ENCODE data around the gene DPP3.

Gene DPP3, protein sequence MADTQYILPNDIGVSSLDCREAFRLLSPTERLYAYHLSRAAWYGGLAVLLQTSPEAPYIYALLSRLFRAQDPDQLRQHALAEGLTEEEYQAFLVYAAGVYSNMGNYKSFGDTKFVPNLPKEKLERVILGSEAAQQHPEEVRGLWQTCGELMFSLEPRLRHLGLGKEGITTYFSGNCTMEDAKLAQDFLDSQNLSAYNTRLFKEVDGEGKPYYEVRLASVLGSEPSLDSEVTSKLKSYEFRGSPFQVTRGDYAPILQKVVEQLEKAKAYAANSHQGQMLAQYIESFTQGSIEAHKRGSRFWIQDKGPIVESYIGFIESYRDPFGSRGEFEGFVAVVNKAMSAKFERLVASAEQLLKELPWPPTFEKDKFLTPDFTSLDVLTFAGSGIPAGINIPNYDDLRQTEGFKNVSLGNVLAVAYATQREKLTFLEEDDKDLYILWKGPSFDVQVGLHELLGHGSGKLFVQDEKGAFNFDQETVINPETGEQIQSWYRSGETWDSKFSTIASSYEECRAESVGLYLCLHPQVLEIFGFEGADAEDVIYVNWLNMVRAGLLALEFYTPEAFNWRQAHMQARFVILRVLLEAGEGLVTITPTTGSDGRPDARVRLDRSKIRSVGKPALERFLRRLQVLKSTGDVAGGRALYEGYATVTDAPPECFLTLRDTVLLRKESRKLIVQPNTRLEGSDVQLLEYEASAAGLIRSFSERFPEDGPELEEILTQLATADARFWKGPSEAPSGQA

DNA sequence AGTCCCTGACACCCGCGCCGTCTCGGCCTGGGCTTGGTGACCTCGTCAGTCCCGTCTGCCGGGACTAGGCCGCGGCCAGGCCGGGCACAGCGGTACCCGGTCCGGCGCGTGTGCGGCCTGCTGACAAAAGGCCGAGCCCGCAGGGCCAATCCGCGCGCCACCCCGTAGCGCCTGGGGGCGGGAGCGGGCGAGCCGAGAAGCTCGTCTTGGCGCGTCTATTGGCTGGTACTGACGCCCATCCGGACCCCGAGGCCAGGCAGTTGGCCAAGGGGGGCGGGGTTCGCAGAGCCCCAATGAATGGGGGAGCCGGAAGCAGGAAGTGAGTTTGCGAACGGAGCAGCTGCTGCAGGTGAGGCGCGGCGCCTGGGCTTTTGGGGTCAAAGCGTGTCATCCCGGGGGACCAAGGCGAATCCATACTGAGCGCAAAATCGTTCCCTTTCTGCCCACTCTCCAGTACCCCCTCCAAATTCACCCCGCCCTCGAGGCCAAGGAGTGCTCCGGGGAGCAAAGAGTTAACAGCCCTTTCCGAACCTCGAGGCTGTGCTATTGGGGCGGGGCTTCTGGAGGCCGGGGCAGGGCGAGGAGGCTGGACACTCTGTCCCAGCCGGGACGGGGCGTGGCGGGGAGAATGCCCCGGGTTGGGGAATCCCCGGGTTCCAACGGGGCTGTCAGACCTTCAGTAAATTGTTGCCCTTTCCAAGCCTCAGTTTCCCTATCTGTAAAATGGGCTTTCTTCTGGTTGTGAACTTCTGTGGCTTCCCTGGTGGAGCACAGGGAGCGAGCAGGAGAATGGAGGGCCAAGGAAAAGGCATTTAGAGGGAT, at the start of gene DPP3:
Gene DPP3 (plus strand): TSS at position 318 of the 822 bp plus-strand sequence. CDS start 1,767 bp downstream, outside the sequence.
- peak; percentile 64 for TF ChIP-seq TAF1 (IDR thresholded peaks at IDR 0.05; ENCODE audit: low read depth)
- TF ChIP-seq ZBTB7A (IDR thresholded peaks at IDR 0.05; ENCODE audit: low read depth), result no peak
- no peak for TF ChIP-seq CEBPB (IDR thresholded peaks at IDR 0.05)
- TF ChIP-seq EGR1 (IDR thresholded peaks at IDR 0.05), result no peak
- TF ChIP-seq EP300 (IDR thresholded peaks at IDR 0.05; ENCODE audit: borderline replicate concordance), result no peak
- TF ChIP-seq TCF12 (IDR thresholded peaks at IDR 0.05; ENCODE audit: low read depth), result peak; percentile 39
- TF ChIP-seq, protein P1, sequence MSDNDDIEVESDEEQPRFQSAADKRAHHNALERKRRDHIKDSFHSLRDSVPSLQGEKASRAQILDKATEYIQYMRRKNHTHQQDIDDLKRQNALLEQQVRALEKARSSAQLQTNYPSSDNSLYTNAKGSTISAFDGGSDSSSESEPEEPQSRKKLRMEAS (IDR thresholded peaks at IDR 0.05), result peak; percentile 77
- TF ChIP-seq, protein P2, sequence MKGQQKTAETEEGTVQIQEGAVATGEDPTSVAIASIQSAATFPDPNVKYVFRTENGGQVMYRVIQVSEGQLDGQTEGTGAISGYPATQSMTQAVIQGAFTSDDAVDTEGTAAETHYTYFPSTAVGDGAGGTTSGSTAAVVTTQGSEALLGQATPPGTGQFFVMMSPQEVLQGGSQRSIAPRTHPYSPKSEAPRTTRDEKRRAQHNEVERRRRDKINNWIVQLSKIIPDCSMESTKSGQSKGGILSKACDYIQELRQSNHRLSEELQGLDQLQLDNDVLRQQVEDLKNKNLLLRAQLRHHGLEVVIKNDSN (IDR thresholded peaks at IDR 0.05), result peak; percentile 58
- peak; percentile 85 for TF ChIP-seq NFIC (IDR thresholded peaks at IDR 0.05)
- TF ChIP-seq YY1 (IDR thresholded peaks at IDR 0.05; ENCODE audit: low read depth), result no peak
- TF ChIP-seq FOXM1 (IDR thresholded peaks at IDR 0.05; ENCODE audit: borderline replicate concordance, low read depth), result no peak
- TF ChIP-seq, protein P3, sequence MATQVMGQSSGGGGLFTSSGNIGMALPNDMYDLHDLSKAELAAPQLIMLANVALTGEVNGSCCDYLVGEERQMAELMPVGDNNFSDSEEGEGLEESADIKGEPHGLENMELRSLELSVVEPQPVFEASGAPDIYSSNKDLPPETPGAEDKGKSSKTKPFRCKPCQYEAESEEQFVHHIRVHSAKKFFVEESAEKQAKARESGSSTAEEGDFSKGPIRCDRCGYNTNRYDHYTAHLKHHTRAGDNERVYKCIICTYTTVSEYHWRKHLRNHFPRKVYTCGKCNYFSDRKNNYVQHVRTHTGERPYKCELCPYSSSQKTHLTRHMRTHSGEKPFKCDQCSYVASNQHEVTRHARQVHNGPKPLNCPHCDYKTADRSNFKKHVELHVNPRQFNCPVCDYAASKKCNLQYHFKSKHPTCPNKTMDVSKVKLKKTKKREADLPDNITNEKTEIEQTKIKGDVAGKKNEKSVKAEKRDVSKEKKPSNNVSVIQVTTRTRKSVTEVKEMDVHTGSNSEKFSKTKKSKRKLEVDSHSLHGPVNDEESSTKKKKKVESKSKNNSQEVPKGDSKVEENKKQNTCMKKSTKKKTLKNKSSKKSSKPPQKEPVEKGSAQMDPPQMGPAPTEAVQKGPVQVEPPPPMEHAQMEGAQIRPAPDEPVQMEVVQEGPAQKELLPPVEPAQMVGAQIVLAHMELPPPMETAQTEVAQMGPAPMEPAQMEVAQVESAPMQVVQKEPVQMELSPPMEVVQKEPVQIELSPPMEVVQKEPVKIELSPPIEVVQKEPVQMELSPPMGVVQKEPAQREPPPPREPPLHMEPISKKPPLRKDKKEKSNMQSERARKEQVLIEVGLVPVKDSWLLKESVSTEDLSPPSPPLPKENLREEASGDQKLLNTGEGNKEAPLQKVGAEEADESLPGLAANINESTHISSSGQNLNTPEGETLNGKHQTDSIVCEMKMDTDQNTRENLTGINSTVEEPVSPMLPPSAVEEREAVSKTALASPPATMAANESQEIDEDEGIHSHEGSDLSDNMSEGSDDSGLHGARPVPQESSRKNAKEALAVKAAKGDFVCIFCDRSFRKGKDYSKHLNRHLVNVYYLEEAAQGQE (IDR thresholded peaks at IDR 0.05; ENCODE audit: low read depth), result no peak
- peak; percentile 47; the same call in 1 of the 2 replicates for TF ChIP-seq CREB1 (IDR thresholded peaks at IDR 0.05; ENCODE audit: low read depth)
- no peak for TF ChIP-seq RAD21 (IDR thresholded peaks at IDR 0.05; ENCODE audit: low read depth)
- TF ChIP-seq TEAD4 (IDR thresholded peaks at IDR 0.05), result 0 out of 2 replicates have a peak, but pooled peaks have one; percentile 8

DNA sequence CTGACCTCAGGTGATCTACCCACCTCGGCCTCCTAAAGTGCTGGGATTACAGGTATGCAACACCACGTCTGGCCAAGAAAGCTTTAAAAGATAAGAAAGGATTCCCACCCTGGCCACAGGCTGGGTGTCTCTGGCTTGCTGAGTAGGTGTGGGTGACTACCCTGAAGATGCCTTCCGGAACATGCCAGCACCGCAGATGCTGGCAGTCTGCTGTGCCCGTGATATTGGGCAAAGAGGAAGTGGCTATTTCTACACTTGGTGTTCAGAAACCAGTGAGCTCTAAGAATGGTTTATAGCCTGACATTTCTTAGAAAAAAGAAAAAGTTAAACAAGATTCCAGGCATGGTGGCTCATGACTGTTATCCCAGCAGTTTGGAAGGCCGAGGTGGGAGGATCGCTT, 47.6 kb upstream of the DPP3 start:
- TF ChIP-seq RAD21 (IDR thresholded peaks at IDR 0.05; ENCODE audit: low read depth), result no peak

DNA sequence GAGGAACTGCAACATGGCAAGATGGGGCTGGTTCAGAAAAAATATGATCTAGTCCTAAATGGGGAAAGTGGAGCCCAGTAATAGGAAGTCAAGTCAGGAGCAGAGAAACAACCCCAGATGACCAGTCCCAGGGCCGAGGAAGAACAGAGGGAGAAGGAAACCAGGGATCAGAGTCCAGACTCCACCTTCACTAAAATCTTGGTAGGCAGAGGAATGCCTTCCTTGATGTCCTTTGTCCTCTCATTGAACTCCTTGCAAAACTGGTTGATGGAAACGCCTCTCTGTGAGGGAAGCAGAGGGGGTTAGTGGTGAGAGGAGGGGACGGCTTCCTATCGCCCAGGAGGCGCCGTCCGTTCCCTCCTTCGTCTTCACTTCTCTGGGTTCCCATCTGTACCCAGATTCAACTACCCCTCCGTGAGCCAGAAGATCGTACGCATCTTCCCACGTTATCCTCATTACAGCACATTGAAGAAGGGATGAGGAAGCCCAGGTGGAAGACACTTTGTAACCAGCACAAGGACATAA, 42.2 kb upstream of the DPP3 start:
- TF ChIP-seq, protein P2 (IDR thresholded peaks at IDR 0.05), result no peak
- TF ChIP-seq NFIC (IDR thresholded peaks at IDR 0.05) (no peak), ZBTB7A (IDR thresholded peaks at IDR 0.05; ENCODE audit: low read depth) (no peak), EP300 (IDR thresholded peaks at IDR 0.05; ENCODE audit: borderline replicate concordance) (no peak), YY1 (IDR thresholded peaks at IDR 0.05; ENCODE audit: low read depth) (no peak), FOXM1 (IDR thresholded peaks at IDR 0.05; ENCODE audit: borderline replicate concordance, low read depth) (no peak), CREB1 (IDR thresholded peaks at IDR 0.05; ENCODE audit: low read depth) (no peak), RAD21 (IDR thresholded peaks at IDR 0.05; ENCODE audit: low read depth) (no peak), TEAD4 (IDR thresholded peaks at IDR 0.05) (no peak), TAF1 (IDR thresholded peaks at IDR 0.05; ENCODE audit: low read depth) (no peak), CEBPB (IDR thresholded peaks at IDR 0.05) (no peak), TCF12 (IDR thresholded peaks at IDR 0.05; ENCODE audit: low read depth) (no peak), EGR1 (IDR thresholded peaks at IDR 0.05) (no peak)
- TF ChIP-seq, protein P1 (IDR thresholded peaks at IDR 0.05), result no peak
- TF ChIP-seq, protein P3 (IDR thresholded peaks at IDR 0.05; ENCODE audit: low read depth), result no peak

DNA sequence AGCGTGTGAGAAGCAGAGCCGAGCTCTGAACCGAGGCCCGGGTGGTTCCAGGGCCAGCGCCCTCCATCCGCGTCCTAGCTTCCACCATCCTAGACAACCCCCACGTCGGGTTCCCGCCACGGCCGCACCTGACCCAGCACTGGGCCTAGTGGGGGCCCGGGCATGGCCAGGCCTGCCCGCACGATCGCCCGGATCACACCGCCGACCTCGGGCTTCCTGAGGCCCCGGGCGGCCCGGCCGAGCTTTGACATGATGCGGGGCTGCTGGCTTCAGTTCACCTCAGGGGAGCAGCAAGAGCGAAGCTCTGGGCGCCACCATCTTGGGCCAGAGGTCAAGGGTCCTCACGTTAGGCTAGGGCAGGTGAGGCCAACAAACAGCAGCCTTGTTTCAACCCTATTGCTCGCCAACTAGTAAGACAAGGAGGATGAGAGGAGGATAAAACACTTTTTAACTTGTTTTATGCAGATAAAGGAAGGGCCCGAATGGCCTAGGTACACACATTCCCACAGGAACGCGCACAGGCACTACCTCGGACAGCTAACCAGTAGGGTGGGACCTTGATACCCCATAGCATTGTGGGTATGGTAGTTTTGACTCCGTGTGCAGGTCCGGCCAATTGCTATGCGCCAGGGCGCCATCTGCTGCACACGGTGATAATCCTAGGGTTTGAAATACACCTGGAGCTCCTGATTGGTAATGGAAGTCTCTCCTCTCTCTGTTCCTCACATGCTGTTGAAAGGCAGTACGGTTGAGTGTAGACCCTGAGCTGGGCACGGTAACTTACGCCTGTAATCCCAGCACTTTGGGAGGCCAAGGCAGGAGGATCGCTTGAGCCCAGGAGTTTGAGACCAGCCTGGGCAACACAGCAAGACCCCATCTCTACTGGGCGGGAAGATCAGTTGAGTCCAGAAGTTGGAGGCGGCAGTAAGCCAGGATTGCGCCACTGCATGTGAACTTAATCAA, 41.4 kb upstream of the DPP3 start, which contains the start of gene MRPL11:
Gene MRPL11 (minus strand): TSS at position 345 of the 963 bp plus-strand sequence. CDS start 94 bp downstream, at position 251.
- TF ChIP-seq RAD21 (IDR thresholded peaks at IDR 0.05; ENCODE audit: low read depth) (peak; percentile 50), CREB1 (IDR thresholded peaks at IDR 0.05; ENCODE audit: low read depth) (no peak), CEBPB (IDR thresholded peaks at IDR 0.05) (no peak), FOXM1 (IDR thresholded peaks at IDR 0.05; ENCODE audit: borderline replicate concordance, low read depth) (no peak), TCF12 (IDR thresholded peaks at IDR 0.05; ENCODE audit: low read depth) (peak; percentile 72), ZBTB7A (IDR thresholded peaks at IDR 0.05; ENCODE audit: low read depth) (no peak), NFIC (IDR thresholded peaks at IDR 0.05) (no peak), TEAD4 (IDR thresholded peaks at IDR 0.05) (no peak; the same call in 1 of the 2 replicates), YY1 (IDR thresholded peaks at IDR 0.05; ENCODE audit: low read depth) (peak; percentile 96), TAF1 (IDR thresholded peaks at IDR 0.05; ENCODE audit: low read depth) (peak; percentile 90)
- TF ChIP-seq, protein P2 (IDR thresholded peaks at IDR 0.05), result no peak; the same call in 1 of the 2 replicates
- TF ChIP-seq, protein P3 (IDR thresholded peaks at IDR 0.05; ENCODE audit: low read depth), result 0 out of 2 replicates have a peak, but pooled peaks have one; percentile 14
- TF ChIP-seq, protein P1 (IDR thresholded peaks at IDR 0.05), result peak; percentile 70
